ENCODE measurements around the gene CIRBP.

DNA sequence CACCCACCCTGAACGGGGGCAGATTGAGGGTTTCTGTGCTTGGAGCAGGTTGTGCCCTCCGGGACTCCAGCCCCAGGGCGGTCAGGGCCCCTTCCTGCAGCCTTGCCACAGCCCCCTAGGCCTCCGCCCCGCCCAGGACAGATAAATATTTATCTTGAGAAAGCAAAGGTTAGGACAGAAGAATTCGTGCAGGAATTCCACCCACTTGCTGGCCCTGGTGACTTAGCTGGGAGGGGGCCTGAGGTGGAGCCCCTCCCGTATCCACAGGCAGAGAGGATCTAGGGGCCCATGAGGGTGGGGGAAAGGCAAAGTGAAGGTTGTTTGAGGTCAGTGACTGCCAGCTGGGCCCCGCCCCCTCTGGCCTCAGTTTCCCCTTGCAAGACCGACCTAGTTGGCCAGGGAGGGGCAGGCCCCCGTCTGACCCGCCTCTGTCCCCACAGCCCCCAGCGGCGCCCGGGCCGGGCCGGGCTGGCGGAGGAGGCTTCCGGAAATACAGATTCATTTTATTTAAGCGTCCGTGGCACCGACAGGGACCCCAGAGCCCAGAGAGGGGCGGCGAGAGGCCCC lies 15.5 kb upstream of the CIRBP start:
- TF ChIP-seq, protein P1, sequence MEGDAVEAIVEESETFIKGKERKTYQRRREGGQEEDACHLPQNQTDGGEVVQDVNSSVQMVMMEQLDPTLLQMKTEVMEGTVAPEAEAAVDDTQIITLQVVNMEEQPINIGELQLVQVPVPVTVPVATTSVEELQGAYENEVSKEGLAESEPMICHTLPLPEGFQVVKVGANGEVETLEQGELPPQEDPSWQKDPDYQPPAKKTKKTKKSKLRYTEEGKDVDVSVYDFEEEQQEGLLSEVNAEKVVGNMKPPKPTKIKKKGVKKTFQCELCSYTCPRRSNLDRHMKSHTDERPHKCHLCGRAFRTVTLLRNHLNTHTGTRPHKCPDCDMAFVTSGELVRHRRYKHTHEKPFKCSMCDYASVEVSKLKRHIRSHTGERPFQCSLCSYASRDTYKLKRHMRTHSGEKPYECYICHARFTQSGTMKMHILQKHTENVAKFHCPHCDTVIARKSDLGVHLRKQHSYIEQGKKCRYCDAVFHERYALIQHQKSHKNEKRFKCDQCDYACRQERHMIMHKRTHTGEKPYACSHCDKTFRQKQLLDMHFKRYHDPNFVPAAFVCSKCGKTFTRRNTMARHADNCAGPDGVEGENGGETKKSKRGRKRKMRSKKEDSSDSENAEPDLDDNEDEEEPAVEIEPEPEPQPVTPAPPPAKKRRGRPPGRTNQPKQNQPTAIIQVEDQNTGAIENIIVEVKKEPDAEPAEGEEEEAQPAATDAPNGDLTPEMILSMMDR (IDR thresholded peaks at IDR 0.05; ENCODE audit: low read depth, low read length): no peak
- no peak for TF ChIP-seq EZH2phosphoT487 (IDR thresholded peaks at IDR 0.05; ENCODE audit: low read depth)
